Measurements from ENCODE around the gene BIRC5.

BIRC5 gene

DNA sequence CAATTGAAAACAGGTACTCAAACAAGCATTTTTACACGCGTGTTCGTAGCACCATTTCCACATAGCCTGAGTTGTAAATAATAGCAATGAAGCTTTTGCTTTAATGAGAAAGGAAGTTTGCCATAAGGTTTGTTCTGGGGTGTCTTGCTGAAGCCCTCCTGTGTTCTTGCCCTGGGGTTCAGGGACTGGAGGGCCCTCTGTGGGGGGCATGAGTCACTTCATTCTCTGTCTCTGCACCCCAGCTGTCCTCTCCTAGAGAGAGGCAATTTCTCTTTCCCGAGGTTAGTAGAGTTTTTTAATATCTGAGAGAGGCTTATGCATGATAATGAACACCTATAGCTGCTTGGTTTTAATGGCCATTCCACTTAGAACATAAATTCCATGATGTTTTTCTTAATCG lies 17.3 kb upstream of the BIRC5 start:
- H3F3A ChIP-seq (ENCODE audit: control insufficient read depth, insufficient read depth) = peaks cover 7% of the 10 kb centered on the region; the same call in 1 of the 2 replicates
- no peaks in the 10 kb centered on the region for H3K9me3 ChIP-seq (ENCODE audit: control insufficient read depth, insufficient read depth, low read length)
- peaks cover 78% of the 10 kb centered on the region for H3K36me3 ChIP-seq (ENCODE audit: control insufficient read depth, low read length)
- no peak overlapping the region for H3K27ac ChIP-seq (ENCODE audit: low read depth, low read length)
- H3K4me1 ChIP-seq (ENCODE audit: control insufficient read depth, low read length) = peaks cover 43% of the 10 kb centered on the region
- H3K4me2 ChIP-seq (ENCODE audit: low read length) = no peak overlapping the region
- peaks cover 88% of the 10 kb centered on the region for H3K79me2 ChIP-seq (ENCODE audit: control insufficient read depth, low read length)
- TF ChIP-seq, protein P1, sequence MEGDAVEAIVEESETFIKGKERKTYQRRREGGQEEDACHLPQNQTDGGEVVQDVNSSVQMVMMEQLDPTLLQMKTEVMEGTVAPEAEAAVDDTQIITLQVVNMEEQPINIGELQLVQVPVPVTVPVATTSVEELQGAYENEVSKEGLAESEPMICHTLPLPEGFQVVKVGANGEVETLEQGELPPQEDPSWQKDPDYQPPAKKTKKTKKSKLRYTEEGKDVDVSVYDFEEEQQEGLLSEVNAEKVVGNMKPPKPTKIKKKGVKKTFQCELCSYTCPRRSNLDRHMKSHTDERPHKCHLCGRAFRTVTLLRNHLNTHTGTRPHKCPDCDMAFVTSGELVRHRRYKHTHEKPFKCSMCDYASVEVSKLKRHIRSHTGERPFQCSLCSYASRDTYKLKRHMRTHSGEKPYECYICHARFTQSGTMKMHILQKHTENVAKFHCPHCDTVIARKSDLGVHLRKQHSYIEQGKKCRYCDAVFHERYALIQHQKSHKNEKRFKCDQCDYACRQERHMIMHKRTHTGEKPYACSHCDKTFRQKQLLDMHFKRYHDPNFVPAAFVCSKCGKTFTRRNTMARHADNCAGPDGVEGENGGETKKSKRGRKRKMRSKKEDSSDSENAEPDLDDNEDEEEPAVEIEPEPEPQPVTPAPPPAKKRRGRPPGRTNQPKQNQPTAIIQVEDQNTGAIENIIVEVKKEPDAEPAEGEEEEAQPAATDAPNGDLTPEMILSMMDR (IDR thresholded peaks at IDR 0.05; ENCODE audit: low read depth, low read length, poor library complexity, severe bottlenecking) = no peak
- no peak for TF ChIP-seq EZH2phosphoT487 (IDR thresholded peaks at IDR 0.05; ENCODE audit: borderline replicate concordance, low read length)
- no peaks in the 10 kb centered on the region for H3K27me3 ChIP-seq (ENCODE audit: control insufficient read depth, low read length)
- no peak overlapping the region for H3K4me3 ChIP-seq (ENCODE audit: low read length)
- no peaks in the 10 kb centered on the region for H3K9me2 ChIP-seq (replicated peaks; ENCODE audit: control insufficient read depth, low read length)
- H4K20me1 ChIP-seq (ENCODE audit: control insufficient read depth, insufficient read depth, low read depth, low read length) = peaks cover 9% of the 10 kb centered on the region; the same call in 1 of the 2 replicates

DNA sequence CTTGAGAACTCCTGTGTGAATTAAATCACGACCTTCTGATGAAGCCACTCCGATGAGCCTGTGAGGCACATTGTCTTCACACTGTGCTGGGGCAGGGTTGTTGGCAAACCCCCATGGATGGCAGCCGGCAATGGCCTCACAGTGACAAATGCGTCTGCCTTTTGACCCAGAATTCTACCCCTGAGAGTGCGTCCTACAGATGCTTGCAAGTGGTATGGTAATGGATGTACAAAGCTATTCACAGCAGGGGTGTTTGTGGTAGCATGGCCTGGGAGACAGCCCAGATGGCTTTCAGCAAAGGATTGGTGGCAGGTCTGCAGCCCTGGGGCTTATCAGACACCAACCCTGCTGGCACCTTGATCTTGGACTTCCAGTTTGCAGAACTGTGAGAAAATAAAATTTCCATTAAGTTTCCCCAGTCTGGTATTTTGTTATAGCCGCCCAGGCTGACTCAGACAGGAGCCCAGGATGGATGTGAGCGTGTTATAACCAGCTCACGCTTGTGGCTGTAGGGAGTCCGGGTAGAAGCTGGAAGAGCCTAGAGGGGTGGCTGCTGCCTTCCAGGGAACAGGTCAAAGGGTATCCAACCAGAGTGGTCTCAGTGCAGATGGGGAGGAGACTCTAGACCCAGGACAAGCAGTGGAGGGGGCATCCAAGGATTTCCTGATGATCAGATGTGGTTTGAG lies 16.8 kb upstream of the BIRC5 start:
- H3K4me3 ChIP-seq (ENCODE audit: low read length) = no peak overlapping the region
- H3K9me3 ChIP-seq (ENCODE audit: control insufficient read depth, insufficient read depth, low read length) = no peaks in the 10 kb centered on the region
- TF ChIP-seq EZH2phosphoT487 (IDR thresholded peaks at IDR 0.05; ENCODE audit: borderline replicate concordance, low read length) = no peak
- TF ChIP-seq, protein P1 (IDR thresholded peaks at IDR 0.05; ENCODE audit: low read depth, low read length, poor library complexity, severe bottlenecking) = no peak
- H3K27me3 ChIP-seq (ENCODE audit: control insufficient read depth, low read length) = no peaks in the 10 kb centered on the region
- peaks cover 37% of the 10 kb centered on the region for H3K4me1 ChIP-seq (ENCODE audit: control insufficient read depth, low read length)
- peaks cover 7% of the 10 kb centered on the region; the same call in 1 of the 2 replicates for H3F3A ChIP-seq (ENCODE audit: control insufficient read depth, insufficient read depth)
- H4K20me1 ChIP-seq (ENCODE audit: control insufficient read depth, insufficient read depth, low read depth, low read length) = peaks cover 9% of the 10 kb centered on the region; the same call in 1 of the 2 replicates
- no peaks in the 10 kb centered on the region for H3K9me2 ChIP-seq (replicated peaks; ENCODE audit: control insufficient read depth, low read length)
- H3K27ac ChIP-seq (ENCODE audit: low read depth, low read length) = no peak overlapping the region
- no peak overlapping the region for H3K4me2 ChIP-seq (ENCODE audit: low read length)
- H3K79me2 ChIP-seq (ENCODE audit: control insufficient read depth, low read length) = peaks cover 82% of the 10 kb centered on the region
- H3K36me3 ChIP-seq (ENCODE audit: control insufficient read depth, low read length) = peaks cover 75% of the 10 kb centered on the region

DNA sequence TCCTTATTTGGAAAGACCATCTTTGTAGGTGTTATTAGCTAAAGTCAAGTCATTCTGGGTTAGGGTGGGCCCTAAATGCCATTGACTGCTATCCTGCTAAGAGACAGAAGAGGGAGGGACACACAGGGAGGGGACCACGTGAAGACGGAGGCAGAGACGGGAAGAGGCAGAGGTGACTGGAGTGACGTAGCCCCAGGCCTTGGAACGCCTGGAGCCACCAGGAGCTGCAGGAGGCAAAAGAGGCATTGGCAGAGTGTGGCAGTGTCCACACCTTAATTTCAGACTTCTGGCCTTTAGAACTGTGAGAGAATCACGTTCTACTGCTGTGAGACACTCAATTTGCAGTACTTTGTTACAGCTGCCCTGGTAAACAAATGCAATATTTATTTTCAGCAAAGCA lies 13.6 kb upstream of the BIRC5 start:
- no peak overlapping the region for H3K27ac ChIP-seq (ENCODE audit: low read depth, low read length)
- H3K4me2 ChIP-seq (ENCODE audit: low read length) = no peak overlapping the region
- H3K4me1 ChIP-seq (ENCODE audit: control insufficient read depth, low read length) = peaks cover 17% of the 10 kb centered on the region
- no peaks in the 10 kb centered on the region for H3K9me2 ChIP-seq (replicated peaks; ENCODE audit: control insufficient read depth, low read length)
- no peaks in the 10 kb centered on the region for H3K9me3 ChIP-seq (ENCODE audit: control insufficient read depth, insufficient read depth, low read length)
- peaks cover 52% of the 10 kb centered on the region for H3K79me2 ChIP-seq (ENCODE audit: control insufficient read depth, low read length)
- peaks cover 7% of the 10 kb centered on the region for H3F3A ChIP-seq (ENCODE audit: control insufficient read depth, insufficient read depth)
- peaks cover 9% of the 10 kb centered on the region; the same call in 1 of the 2 replicates for H4K20me1 ChIP-seq (ENCODE audit: control insufficient read depth, insufficient read depth, low read depth, low read length)
- H3K36me3 ChIP-seq (ENCODE audit: control insufficient read depth, low read length) = peaks cover 72% of the 10 kb centered on the region
- H3K27me3 ChIP-seq (ENCODE audit: control insufficient read depth, low read length) = no peaks in the 10 kb centered on the region
- no peak overlapping the region for H3K4me3 ChIP-seq (ENCODE audit: low read length)
- TF ChIP-seq, protein P1 (IDR thresholded peaks at IDR 0.05; ENCODE audit: low read depth, low read length, poor library complexity, severe bottlenecking) = no peak
- no peak for TF ChIP-seq EZH2phosphoT487 (IDR thresholded peaks at IDR 0.05; ENCODE audit: borderline replicate concordance, low read length)
